Hematopoietic multipotent progenitor cell treated with erythropoietin and hydrocortisone succinate and interleukin-3 and kit ligand, for 4 days (in vitro differentiated cells): Measurements from ENCODE around the gene TSPAN1.

Source experiments
- DNase-seq: peaks from one replicate; pipeline ENCODE4 v3.0.0-alpha.2; 2015

TSPAN1 gene, protein sequence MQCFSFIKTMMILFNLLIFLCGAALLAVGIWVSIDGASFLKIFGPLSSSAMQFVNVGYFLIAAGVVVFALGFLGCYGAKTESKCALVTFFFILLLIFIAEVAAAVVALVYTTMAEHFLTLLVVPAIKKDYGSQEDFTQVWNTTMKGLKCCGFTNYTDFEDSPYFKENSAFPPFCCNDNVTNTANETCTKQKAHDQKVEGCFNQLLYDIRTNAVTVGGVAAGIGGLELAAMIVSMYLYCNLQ

DNA sequence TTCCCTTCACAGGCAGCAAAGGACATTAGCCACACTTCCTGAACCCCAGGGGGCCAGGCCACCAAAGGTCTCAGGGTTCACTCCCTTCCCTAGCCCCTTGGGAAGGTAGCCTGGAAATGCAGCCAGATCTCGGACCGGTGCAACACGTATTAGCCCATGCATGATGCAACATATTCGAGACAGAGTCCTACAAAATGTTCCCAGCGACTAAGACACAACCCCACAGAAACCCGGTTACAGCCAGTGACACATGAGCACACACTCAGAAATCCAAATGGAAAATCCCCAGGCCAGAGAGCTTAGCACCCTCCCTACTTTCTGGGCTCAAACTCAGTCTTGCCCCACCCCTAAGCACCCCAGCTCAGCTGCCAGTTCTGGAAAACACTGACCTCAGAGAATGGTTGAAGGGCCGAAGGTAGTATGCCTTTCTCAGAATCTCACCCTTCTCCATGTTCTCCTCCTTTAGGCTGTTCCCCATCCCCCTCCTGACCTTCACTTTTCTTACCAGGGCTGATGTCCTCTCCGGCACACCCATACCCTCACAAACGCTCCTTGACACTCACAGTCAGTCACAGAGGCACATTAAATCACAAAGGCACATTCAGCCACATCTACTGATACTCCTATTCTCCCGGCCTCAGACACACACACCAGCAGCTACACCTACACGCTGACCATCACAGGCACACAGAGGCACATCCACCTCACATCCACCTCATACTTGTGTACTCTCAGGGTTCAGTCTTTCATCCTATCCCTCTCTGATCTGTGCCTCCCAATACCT, at the start of gene TSPAN1:
TSPAN1 (plus strand) TSS at position 640 of the 784 bp plus-strand sequence. CDS start 6,021 bp downstream, outside the sequence.
- no peak for DNase-seq

DNA sequence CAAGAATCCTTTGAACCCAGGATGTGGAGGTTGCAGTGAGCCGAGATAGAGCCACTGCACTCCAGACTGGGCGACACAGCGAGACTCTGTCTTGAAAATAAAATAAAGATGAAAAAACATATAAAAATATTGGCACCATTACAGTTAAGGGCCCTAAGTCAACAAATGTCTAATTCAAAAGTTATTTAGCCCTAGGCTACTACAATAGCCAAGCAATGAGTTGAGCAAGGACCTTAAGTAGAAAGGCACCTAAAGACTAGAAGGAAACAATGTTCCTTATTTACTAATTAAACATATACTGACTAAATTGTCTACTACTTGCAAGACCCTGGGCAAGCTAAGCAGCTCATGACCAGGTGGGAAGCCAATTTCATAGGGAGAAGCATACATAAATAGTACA, 46.5 kb upstream of the TSPAN1 start:
- DNase-seq: no peak

DNA sequence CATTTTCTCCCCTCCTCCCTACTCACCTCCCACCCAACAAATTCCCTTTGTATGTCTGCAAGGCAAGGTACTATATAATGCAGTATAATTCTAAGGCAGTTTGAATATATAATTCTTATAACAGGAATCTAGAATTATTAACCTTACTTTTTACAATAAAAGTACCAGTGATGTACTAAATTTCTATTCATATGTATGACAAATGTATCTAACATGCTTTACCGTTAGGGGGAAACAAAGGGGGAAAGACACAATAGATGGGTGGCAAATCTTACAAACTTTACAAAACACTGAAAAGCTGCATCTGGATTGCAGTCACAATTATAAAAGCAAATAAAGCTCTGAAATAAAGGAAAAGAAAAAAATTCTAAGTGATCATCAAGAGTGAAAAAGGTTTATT, 44.8 kb upstream of the TSPAN1 start:
- DNase-seq: no peak

DNA sequence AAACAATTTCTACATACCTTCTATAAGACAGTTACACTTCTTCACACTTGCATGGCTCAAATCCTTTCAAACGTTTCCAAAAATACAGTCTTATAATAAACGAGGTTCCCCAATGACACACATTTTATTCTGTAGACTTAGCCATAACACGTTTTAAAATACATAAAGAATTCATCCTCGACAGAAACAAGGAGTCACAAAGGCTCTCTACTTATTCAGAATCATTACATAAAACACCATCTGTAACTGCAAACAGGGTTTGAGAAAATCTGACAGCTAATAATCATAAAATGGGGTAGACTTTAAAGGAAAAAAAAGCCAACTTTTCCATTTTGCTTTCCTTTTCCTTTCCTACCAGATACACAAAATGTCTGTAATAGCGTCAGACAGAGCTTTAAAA, 44.3 kb upstream of the TSPAN1 start:
- no peak for DNase-seq

DNA sequence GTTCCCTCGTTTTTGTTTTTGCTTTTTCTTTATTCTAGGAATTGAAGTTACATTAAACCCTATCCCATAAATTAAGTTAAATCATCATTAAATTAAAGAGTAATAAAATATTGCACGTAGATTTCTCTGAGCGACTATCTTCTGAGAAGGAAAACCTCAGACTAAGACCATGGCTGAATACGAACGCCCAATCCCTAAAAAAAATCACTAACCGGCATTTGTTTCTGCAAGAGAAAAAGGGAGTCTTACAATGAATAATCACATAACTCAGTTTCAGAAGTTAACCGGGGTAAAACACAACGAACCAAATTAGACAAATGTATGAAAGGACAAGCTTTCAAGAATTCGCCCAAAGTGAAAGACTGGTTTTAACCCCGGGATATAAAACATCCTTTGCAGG, 43.8 kb upstream of the TSPAN1 start:
- no peak for DNase-seq

DNA sequence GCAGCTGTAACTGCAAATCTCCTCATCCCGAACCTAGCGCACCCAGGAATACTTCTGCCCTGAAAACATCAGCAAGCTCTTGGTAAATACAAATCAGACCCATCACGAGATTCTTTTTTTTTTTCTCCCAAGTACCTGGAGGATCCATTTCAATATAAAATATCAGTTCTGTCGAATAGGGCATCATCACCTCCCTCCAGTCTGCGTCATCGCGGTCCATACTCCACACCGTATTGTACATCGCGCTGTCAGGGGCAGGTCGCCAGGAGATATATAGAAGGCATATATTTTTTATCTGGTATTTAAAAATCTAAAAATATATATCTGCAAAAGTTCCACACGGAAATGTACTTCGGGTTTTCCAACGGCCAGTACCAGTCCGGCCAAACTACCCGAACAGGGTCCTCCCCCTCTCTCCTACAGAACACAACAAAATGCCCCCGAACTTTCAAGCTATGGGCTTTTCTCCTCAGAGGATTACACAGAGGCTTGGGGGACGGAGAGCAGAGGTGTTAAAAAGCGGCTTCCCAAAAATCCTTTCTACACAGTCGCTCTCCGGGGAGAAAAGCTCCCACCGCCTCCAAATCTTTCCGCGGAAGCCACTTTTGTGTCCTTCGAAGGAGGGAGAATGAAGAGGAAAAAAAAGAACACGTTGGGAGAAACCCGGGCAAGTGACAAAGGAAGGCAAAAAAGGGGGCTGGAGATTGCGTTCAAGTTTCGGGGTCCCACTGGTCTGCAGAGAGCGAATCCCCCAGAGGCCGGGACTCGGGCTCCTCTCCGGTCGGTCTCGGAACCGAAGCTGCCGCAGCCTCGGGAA, 43.0 kb upstream of the TSPAN1 start:
- DNase-seq: peak; percentile 50

DNA sequence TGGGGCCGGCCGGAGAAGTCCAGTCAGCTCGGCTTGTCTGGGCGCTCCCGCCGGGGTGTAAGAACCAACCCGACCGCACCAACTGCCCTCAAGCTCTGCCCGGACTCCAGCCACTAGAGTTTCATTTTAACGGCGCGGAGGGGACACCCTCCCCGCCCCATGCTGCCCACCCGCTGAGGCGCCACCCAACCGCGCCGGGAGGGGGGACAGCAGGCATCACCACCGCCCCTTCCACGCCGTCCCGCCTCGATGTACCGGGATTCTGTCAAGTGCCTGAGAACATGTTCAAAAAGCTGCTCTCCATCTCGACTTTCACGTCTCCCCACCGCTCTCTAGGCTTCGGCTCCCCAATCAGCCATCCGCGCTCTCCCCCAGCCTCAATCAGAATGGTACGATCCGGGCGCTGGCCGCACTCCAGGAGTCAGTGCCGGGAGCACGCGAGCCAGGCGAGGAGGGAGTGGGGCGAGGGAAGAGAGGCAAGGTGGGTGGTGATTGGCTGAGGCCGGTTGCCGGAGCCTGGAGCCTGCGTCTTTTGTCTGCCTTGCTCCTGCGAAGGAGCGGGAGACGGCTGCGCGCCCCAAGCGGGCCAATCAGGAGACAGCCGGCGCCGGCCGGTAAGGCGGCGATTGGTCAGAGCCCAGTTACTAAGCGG, 42.2 kb upstream of the TSPAN1 start, which contains the start of gene PIK3R3:
PIK3R3 (minus strand) TSS at position 101 of the 652 bp plus-strand sequence. CDS start 677 bp downstream, outside the sequence.
- peak; percentile 99 for DNase-seq

DNA sequence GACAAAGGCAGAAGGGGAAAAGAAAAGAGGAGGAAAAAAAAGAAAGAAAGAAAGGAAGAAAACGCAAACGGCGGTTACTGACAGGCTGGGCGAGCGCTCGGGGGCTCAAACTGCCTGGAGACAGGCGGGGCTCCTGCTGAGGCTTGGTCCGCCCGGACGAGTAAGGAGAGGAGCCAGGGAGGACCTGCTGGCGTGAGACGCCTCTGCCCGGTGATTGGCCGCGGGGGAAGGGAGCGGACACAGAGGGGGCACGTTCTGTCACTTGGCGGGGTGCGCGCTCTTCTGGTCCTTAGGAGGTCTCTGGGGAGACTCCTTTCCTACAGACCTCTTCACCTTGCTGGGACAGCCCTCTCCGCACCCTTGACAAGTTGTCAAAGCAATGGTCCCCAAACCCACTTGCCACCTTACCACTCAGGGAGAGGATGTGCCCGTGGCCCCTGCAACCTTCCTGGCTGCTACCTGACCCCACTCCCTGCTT, 41.7 kb upstream of the TSPAN1 start:
- DNase-seq: no peak

DNA sequence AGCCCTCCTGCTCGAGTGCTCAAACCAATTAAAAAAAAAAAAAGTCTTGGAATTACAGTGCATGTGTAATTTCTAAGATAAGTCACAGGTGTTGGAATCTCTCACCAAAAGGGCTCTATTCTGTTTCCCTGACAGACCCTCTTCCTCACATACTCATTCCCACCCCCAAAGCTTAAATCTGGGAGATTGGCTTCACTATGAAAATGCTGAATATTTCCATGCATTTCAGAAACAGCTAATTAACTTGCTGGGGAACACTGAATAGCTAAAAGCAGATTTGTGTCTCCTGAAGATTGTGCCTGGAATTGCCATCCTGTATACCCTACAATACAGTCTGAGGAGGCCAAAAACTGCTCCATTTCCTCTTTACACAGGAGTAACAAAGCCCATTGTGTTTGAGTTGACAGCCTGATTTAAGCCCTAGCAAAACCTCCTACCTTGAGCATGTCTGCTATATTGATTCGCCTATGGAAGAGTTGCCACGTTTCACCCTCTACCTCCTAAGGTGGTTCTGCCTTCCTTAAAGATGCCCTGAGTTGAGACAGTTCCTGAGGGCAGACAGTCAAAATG, 41.0 kb upstream of the TSPAN1 start:
- no peak for DNase-seq

DNA sequence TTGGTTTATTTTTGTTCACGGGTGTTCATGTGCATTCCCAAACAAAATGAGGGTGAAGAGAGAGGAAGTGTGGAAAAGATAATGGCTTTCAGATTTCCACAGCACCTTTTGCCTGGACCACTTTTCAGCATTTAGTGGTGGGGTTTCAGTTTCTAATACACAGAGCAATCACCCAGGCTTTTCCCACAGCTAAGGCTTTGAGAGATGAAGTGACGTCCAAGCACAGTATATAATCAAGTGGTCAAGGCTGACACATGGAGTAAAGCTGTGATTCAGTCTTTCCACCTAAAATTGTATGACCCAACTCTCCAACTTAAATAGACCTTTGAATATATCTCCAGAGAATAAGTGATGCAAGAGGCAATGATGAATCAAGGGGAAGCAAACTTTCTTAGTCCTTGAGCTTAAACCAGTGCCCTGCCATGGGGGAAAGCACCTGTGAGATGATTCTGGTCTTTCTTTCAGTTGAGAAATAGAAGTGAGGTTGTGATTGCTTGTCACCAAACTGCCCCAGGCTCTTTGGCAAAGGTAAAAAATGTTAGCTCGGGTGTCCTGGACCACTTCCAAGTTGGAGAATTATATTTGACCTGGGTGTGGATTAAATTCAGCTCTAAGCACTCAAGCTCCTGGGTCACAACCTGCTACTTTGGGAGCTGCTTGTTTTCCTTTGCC, 40.1 kb upstream of the TSPAN1 start:
- DNase-seq: no peak

DNA sequence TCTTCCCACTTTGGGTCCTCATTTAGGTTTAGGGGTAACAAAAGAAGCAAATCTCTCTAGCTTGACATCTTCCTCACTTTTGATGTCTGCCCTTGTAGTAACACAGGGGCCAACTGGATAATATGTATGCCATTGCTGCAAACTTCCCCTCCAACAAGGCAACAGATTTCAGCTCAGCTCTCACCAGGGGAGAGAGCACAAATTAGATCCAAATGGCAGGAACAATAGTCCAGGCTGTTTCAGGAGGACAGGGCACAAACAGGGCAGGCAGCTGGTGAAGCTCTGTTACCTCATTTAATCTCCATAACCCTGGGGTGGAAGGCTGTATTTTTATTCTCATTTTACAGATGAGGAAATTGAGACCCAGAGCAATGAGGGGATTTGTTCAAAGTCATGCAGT, 38.2 kb upstream of the TSPAN1 start:
- no peak for DNase-seq

DNA sequence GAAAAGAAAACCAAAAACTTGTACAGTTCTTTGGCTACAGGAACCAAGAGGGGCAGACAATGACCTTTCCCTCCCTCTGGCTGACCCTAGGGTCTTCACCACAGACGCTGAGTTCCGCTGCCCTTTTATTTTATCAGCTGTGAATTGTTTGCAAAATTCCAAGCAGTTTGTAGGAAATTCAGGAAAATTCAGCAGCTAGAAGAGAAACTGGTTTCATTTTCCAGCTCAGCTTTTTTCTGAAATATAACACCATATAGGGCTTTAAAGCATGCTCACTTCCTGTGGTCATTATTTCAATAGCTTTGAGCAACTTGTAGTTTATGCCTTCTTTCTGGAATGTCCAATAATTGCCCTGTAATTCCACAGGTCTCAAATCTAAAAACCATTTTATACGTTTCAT, 37.0 kb upstream of the TSPAN1 start:
- no peak for DNase-seq

DNA sequence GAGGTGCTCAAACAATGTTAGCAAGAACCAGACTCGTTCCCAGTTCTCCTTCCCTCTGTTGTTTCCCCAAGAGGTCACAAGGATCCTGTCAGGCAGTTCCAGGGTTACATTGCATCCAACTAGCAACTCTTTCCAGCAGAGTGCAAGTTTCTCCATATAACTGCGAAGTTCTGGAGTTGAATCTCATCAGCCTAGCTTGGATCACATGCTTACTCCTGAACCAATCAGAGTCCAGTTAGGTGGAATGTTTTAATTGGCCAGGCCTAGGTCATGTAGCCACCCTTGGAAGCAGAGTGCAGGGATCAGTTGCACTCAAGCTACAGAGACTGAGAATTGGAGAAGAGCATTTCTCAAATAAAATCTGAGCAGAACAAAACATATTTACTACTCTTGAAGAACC, 26.6 kb upstream of the TSPAN1 start:
- no peak for DNase-seq

DNA sequence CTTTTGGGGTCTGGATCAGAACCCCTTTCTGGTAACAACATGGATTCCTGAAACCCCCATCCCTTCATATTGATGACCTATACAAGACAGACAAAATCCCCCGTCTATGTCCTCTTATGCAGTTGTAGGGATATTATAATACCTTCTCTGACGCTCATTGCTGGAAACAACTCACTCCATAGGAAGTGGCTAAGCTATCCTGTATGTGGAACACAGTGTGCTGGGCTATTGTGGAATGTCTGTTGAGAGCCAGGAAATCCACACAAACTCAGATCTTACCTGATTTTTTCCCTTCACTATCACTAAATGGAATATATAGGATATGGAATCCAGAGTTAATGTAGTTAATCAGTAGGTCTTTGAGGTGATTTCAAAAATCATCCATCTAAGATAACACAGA, 24.8 kb upstream of the TSPAN1 start:
- no peak for DNase-seq

DNA sequence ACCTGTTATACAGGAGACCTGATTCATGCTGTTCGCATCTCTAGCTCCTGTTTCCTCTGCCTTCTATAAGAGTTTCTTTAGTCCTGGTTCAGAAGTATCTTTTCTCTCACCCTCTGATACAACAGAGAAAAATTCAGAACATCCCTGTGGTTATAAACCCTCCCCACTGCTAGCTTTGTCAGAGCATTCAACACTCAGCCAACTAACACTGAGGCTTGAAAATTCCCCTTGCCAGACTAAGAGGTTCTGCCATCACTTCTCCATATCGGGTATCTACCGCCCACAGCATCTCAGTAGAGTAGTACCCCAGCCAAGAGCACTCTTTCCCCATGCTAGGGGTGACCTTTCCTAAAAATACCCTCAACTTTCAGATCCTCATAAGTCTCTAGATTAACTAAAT, 22.9 kb upstream of the TSPAN1 start:
- no peak for DNase-seq

DNA sequence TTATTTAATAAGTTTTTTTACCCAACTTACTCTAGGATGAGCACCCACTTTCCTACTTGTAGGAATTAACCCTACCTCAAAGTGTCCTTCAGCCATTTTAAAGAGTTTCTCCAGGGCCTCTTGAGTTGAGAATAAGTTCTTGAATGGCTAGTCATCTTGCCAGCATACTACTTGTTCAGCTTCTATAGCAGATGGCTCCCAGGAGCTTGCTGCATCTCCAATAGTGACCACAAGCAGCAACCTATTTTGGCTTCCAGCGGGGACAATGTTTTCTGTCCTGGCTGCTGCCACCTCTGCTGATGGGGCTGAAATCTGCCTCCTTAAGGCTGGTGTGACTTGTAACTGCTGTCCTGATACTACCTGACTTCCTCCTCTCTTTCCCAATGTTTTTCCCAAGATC, 21.7 kb upstream of the TSPAN1 start:
- DNase-seq: no peak

DNA sequence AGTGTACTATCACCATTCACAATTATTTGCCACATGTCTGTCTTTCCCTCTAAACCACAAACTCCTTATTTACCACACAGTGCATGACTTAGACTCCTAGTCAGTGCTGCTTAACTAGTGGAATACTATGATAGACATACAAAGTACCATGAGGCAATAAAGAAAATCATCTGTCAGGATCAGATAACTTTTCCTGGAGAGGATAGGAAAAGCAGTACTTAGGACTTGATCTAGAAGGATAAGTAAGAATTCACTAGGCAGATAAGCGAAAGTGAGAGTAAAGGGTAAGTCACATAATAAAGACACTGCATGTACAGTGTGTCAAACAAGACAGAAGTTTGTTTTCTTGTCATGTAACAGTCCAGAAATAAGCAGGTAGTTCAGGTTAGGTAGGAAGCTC, 21.2 kb upstream of the TSPAN1 start:
- peak; percentile 26 for DNase-seq

DNA sequence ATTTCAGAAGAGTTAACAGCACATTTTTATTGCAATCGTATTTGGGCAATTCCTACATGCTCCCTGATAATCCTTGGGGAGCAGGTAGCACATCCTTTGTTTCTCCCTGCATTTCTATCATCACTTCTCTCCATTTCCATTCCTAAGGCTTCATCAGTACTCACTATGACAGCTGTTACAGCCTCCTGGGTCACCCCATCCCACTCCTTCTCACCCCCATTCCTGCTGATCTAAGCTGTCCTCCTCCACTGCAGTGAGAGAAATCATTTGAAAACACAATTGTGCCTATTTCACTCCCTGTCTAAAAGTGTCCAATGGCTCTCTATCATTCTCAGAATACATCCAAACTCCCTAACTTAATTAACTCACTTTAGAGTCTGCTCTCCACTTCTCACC, 17.0 kb upstream of the TSPAN1 start:
- no peak for DNase-seq

DNA sequence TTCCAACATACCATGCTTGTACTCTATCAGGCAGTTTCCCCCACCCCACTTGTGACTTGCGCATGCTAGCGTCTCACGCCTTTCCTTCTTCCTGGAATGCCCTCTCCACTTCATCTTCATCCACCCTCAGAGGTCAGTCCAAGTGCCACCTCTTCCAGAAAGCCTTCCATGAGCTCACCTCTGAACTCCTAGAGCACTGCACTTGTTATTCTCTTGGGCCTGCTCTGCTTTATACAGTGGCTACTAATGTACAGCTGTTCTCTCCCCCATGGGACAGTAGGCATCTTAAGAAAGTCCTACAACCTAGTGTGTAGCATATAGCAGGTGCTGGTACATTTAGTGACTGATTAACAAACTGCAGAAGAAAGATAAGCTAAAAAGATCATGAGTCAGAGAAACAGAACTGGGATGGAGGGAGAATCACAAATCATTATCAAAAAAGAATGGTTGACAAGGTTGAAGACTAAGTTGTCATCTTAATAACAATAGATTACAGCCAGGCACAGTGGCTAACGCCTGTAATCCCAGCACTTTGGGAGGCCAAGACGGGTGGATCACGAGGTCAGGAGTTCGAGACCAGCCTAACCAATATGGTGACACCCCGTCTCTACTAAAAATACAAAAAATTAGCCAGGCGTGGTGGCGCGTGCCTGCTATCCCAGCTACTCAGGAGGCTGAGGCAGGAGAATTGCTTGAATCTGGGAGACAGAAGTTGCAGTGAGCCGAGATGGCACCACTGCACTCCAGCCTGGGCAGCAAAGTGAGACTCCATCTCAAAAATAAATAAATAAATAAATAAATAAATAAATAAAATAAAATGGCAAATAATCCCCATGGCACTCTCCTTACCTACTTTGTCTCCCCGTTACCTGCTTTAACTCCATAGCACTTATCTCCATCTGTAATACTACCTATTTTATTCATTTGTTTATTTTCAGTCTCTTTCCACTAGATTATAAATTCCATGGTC, 16.3 kb upstream of the TSPAN1 start:
- peak; percentile 85 for DNase-seq

DNA sequence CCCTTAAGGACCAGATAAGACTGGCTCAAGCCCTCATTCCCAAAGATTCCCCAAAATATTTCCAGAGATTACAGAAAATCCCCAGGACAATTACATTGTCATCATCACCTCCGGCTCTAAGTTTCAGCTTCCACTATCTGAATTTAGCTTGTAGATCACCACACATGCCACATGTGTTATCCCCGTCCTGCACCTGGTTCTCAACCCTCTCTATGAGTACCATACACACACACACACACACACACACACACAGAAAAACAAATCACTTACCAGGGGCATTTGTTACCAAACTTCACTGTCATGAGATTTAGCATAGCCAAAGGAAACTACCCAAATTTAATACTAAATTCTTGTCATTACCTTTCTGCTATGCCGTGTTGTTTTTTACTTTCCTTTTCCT, 15.4 kb upstream of the TSPAN1 start:
- no peak for DNase-seq

DNA sequence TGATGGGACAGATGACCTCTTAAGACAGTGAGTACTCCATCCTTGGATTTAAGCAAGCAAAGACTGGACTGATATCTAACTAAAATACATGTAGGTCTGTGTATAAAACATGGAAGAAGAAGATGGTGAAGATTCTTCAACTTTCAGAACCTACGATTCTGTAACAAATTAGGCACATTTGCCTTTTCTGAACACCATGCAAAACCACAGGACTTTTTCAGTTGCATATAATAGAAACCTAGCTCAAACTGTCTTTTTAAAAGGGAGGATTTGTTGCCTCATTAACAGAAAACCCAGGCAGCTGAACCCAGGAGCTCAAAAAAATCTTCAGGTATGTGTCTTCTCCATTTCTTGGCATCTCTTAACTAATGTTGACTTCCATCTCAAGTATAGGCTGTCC, 14.7 kb upstream of the TSPAN1 start:
- DNase-seq: no peak
